HEK293 (cell line): ENCODE results near the gene PDE12.

Experiments
- HOXA7 ChIP-seq: sonication (generic); formaldehyde crosslinking; IDR thresholded peaks from 2 replicates; pipeline ENCODE4 v1.8.1; 2022; ENCODE audit warnings: missing genetic modification reagents, borderline replicate concordance
- KLF9 ChIP-seq: fragments of 450-650 bp; formaldehyde crosslinking; IDR thresholded peaks from 2 replicates; pipeline ENCODE4 v1.5.1; 2016; ENCODE audit warnings: missing biosample characterization, missing genetic modification characterization, low read depth
- PBX3 ChIP-seq: sonication (generic); formaldehyde crosslinking; IDR thresholded peaks from 2 replicates; pipeline ENCODE4 v1.8.1; 2022; ENCODE audit warnings: mild to moderate bottlenecking, moderate library complexity, missing genetic modification reagents
- SCRT2 ChIP-seq: fragments of 450-650 bp; formaldehyde crosslinking; IDR thresholded peaks from 2 replicates; pipeline ENCODE4 v1.5.1; 2016; ENCODE audit warnings: missing biosample characterization, missing genetic modification characterization
- YY1 ChIP-seq: fragments of 450-650 bp; formaldehyde crosslinking; IDR thresholded peaks from 2 replicates; pipeline ENCODE4 v1.5.1; 2018; ENCODE audit warnings: missing biosample characterization, missing genetic modification characterization
- ZNF121 ChIP-seq: fragments of 450-650 bp; formaldehyde crosslinking; IDR thresholded peaks from 2 replicates; pipeline ENCODE4 v1.5.1; 2016; ENCODE audit warnings: missing biosample characterization, missing genetic modification characterization
- ZNF248 ChIP-seq: fragments of 450-650 bp; formaldehyde crosslinking; IDR thresholded peaks from 2 replicates; pipeline ENCODE4 v1.5.1; 2017; ENCODE audit warnings: missing biosample characterization, missing genetic modification characterization
- ZNF354C ChIP-seq: fragments of 450-650 bp; formaldehyde crosslinking; IDR thresholded peaks from 2 replicates; pipeline ENCODE4 v1.5.1; 2016; ENCODE audit warnings: missing biosample characterization, missing genetic modification characterization, low read depth, borderline replicate concordance
- ZNF596 ChIP-seq: fragments of 450-650 bp; IDR thresholded peaks from 2 replicates; pipeline ENCODE4 v1.5.0; 2018; ENCODE audit warnings: missing biosample characterization, mild to moderate bottlenecking, missing genetic modification characterization, moderate library complexity
- ZNF670 ChIP-seq: fragments of 450-650 bp; formaldehyde crosslinking; IDR thresholded peaks from 2 replicates; pipeline ENCODE4 v1.5.1; 2016; ENCODE audit warnings: missing biosample characterization, missing genetic modification characterization, low read depth
- ZNF768 ChIP-seq: fragments of 450-650 bp; formaldehyde crosslinking; IDR thresholded peaks from 2 replicates; pipeline ENCODE4 v1.5.1; 2018; ENCODE audit warnings: missing biosample characterization, mild to moderate bottlenecking, missing genetic modification characterization
- TF ChIP-seq, protein P1 (sequence below): fragments of 450-650 bp; formaldehyde crosslinking; IDR thresholded peaks from 2 replicates; pipeline ENCODE4 v1.5.1; 2016; ENCODE audit warnings: missing biosample characterization, missing genetic modification characterization

GRCh38 chr3:57596495-57597126 is 40.5 kb downstream of the PDE12 start:
- TF ChIP-seq YY1 (tag by site-specific recombination), result no peak
- TF ChIP-seq, protein P1, sequence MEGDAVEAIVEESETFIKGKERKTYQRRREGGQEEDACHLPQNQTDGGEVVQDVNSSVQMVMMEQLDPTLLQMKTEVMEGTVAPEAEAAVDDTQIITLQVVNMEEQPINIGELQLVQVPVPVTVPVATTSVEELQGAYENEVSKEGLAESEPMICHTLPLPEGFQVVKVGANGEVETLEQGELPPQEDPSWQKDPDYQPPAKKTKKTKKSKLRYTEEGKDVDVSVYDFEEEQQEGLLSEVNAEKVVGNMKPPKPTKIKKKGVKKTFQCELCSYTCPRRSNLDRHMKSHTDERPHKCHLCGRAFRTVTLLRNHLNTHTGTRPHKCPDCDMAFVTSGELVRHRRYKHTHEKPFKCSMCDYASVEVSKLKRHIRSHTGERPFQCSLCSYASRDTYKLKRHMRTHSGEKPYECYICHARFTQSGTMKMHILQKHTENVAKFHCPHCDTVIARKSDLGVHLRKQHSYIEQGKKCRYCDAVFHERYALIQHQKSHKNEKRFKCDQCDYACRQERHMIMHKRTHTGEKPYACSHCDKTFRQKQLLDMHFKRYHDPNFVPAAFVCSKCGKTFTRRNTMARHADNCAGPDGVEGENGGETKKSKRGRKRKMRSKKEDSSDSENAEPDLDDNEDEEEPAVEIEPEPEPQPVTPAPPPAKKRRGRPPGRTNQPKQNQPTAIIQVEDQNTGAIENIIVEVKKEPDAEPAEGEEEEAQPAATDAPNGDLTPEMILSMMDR (tag by site-specific recombination), result no peak
- TF ChIP-seq KLF9 (tag by site-specific recombination), result no peak
- no peak for TF ChIP-seq ZNF768 (tag by site-specific recombination)
- TF ChIP-seq SCRT2 (tag by site-specific recombination), result no peak
- TF ChIP-seq PBX3 (CRISPR knock-in tag), result no peak
- no peak for TF ChIP-seq ZNF596
- no peak for TF ChIP-seq ZNF248 (tag by site-specific recombination)
- TF ChIP-seq HOXA7 (CRISPR knock-in tag), result no peak
- TF ChIP-seq ZNF121, result no peak
- no peak for TF ChIP-seq ZNF670
- no peak for TF ChIP-seq ZNF354C
